Measurements from ENCODE around the gene MUSK. TPM values are rescaled to one million over a fixed set of nuclear protein-coding genes. Genes with fewer than 3 reads are reported as not detected.

Gene MUSK
- total RNA-seq, 1 experiment from 2014 or later = not detected

- intact Hi-C loops (cut with micrococcal nuclease; ENCODE audit: unreplicated experiment) = no loop called here
- ChIA-PET POLR2A (no interaction called here), CTCF (no interaction called here)
- no peaks in the 10 kb centered on the region for H3K36me3 ChIP-seq (ENCODE audit: control insufficient read depth, insufficient read depth, low read length)
- DNase-seq (ENCODE audit: low read depth, low spot score) (no peak), ATAC-seq (no peak)
- H3K27me3 ChIP-seq (ENCODE audit: control insufficient read depth, insufficient read depth, low read length) = no peaks in the 10 kb centered on the region
- no peaks in the 10 kb centered on the region for H3K4me1 ChIP-seq (ENCODE audit: control insufficient read depth, insufficient read depth, low read length)
- BruUV-seq (replicated peaks) = no TSS peak
- H3K9me3 ChIP-seq (ENCODE audit: control insufficient read depth, insufficient read depth, low read depth, low read length) = no peaks in the 10 kb centered on the region
- no peak overlapping the region for H3K27ac ChIP-seq (ENCODE audit: low read length)
- no peak overlapping the region for H3K4me3 ChIP-seq (ENCODE audit: low read depth in 2 of 2, low read length in 2 of 2)
- in situ Hi-C loops (cut with HindIII; ENCODE audit: low pct_unique_long_range_greater_than_20kb, low sequenced_read_pairs) = no loop called here
- TF ChIP-seq POLR2AphosphoS5 (IDR thresholded peaks at IDR 0.05; ENCODE audit: low read depth, low read length) = no peak
- no peak for TF ChIP-seq REST (IDR thresholded peaks at IDR 0.05; ENCODE audit: insufficient read depth in 1 of 2, low read depth in 2 of 2, low read length in 1 of 2)
- no peak for TF ChIP-seq SIN3A (IDR thresholded peaks at IDR 0.05; ENCODE audit: borderline replicate concordance, insufficient read depth, low read depth, low read length)
- TF ChIP-seq TCF7L2 (IDR thresholded peaks at IDR 0.05; ENCODE audit: low read depth, low read length) = no peak
- TF ChIP-seq, protein P1, sequence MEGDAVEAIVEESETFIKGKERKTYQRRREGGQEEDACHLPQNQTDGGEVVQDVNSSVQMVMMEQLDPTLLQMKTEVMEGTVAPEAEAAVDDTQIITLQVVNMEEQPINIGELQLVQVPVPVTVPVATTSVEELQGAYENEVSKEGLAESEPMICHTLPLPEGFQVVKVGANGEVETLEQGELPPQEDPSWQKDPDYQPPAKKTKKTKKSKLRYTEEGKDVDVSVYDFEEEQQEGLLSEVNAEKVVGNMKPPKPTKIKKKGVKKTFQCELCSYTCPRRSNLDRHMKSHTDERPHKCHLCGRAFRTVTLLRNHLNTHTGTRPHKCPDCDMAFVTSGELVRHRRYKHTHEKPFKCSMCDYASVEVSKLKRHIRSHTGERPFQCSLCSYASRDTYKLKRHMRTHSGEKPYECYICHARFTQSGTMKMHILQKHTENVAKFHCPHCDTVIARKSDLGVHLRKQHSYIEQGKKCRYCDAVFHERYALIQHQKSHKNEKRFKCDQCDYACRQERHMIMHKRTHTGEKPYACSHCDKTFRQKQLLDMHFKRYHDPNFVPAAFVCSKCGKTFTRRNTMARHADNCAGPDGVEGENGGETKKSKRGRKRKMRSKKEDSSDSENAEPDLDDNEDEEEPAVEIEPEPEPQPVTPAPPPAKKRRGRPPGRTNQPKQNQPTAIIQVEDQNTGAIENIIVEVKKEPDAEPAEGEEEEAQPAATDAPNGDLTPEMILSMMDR (IDR thresholded peaks at IDR 0.05) = no peak
Observed at GRCh38 chr9:110672873-110673510, 4.4 kb downstream of the MUSK start.

DNA sequence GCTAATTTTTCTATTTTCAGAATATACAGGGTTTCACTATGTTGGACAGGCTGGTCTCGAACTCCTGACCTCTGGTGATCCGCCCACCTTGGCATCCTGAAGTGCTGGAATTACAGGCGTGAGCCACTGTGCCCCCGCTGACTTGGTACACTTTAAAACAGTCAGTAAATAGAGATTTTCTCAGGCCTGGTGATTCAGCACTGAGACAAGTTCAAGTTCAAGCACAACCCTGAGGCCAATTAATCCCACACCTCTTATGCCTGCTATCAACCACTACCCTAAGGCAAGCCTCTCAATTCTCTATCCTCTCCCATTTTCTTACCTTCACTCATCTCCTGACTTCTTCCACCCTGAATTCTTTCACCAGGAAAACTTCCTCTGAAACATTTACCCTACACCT is 18.9 kb downstream of the MUSK start:
- no TSS peak for BruUV-seq (replicated peaks)
- intact Hi-C loops (cut with micrococcal nuclease; ENCODE audit: unreplicated experiment) = no loop called here

More for the DNA sequence above, 18.9 kb downstream of the MUSK start:
- Histone ChIP-seq H3K27ac (ENCODE audit: low read length) (no peak overlapping the region), H3K27me3 (ENCODE audit: control insufficient read depth, insufficient read depth, low read length) (no peaks in the 10 kb centered on the region), H3K9me3 (ENCODE audit: control insufficient read depth, insufficient read depth, low read depth, low read length) (no peaks in the 10 kb centered on the region), H3K4me3 (ENCODE audit: low read depth in 2 of 2, low read length in 2 of 2) (no peak overlapping the region), H3K4me1 (ENCODE audit: control insufficient read depth, insufficient read depth, low read length) (no peaks in the 10 kb centered on the region), H3K36me3 (ENCODE audit: control insufficient read depth, insufficient read depth, low read length) (no peaks in the 10 kb centered on the region)
- ChIA-PET POLR2A (no interaction called here), CTCF (interaction anchor here (0.6 kb wide), 1 partner anchor 390 kb away, joined by 4 read pairs; no protein-coding TSS in a partner anchor)
- DNase-seq (ENCODE audit: low read depth, low spot score) (no peak), ATAC-seq (no peak)
- no peak for TF ChIP-seq TCF7L2 (IDR thresholded peaks at IDR 0.05; ENCODE audit: low read depth, low read length)
- no peak for TF ChIP-seq SIN3A (IDR thresholded peaks at IDR 0.05; ENCODE audit: borderline replicate concordance, insufficient read depth, low read depth, low read length)
- no peak for TF ChIP-seq POLR2AphosphoS5 (IDR thresholded peaks at IDR 0.05; ENCODE audit: low read depth, low read length)
- TF ChIP-seq REST (IDR thresholded peaks at IDR 0.05; ENCODE audit: insufficient read depth in 1 of 2, low read depth in 2 of 2, low read length in 1 of 2) = no peak
- TF ChIP-seq, protein P1 (IDR thresholded peaks at IDR 0.05) = no peak
- in situ Hi-C loops (cut with HindIII; ENCODE audit: low pct_unique_long_range_greater_than_20kb, low sequenced_read_pairs) = no loop called here

Measured in Panc1 (cell line).